SK-N-SH treated with all-trans-retinoic acid at 6 μM for 48 hours (cell line): ENCODE measurements around the gene GPNMB.

Experiments used
- ATAC-seq: fragments of 200-7000 bp; cut with Tn5 transposase; 3 replicates; pipeline ENCODE4 v1.9.1; 2020; ENCODE audit warnings: mild to moderate bottlenecking, moderate library complexity
- ARNTL ChIP-seq: fragments of 450-650 bp; formaldehyde crosslinking; IDR thresholded peaks from 2 replicates; pipeline ENCODE4 v1.5.0; 2020; ENCODE audit warnings: low read depth, mild to moderate bottlenecking, moderate library complexity, borderline replicate concordance
- CSDC2 ChIP-seq: fragments of 250-450 bp; sonication (Bioruptor Pico); IDR thresholded peaks from 2 replicates; pipeline ENCODE4 v1.5.0; 2020; ENCODE audit warnings: mild to moderate bottlenecking, moderate library complexity
- ESRRG ChIP-seq: fragments of 250-450 bp; sonication (Bioruptor Pico); IDR thresholded peaks from 2 replicates; pipeline ENCODE4 v1.6.1; 2021; ENCODE audit warnings: mild to moderate bottlenecking
- GLIS3 ChIP-seq: fragments of 250-450 bp; sonication (Bioruptor Pico); IDR thresholded peaks from 2 replicates; pipeline ENCODE4 v1.5.0; 2020; ENCODE audit warnings: mild to moderate bottlenecking, moderate library complexity
- ISL1 ChIP-seq: fragments of 250-450 bp; sonication (Bioruptor Pico); IDR thresholded peaks from 2 replicates; pipeline ENCODE4 v2.1.2; 2022; ENCODE audit warnings: mild to moderate bottlenecking, moderate library complexity
- OSR1 ChIP-seq: fragments of 250-450 bp; sonication (Bioruptor Pico); IDR thresholded peaks from 2 replicates; pipeline ENCODE4 v1.8.0; 2022; ENCODE audit warnings: moderate library complexity, mild to moderate bottlenecking, inconsistent platforms
- PPARA ChIP-seq: fragments of 250-450 bp; sonication (Bioruptor Pico); IDR thresholded peaks from 2 replicates; pipeline ENCODE4 v1.5.0; 2020; ENCODE audit warnings: mild to moderate bottlenecking, borderline replicate concordance
- RARB ChIP-seq: fragments of 250-450 bp; sonication (Bioruptor Pico); IDR thresholded peaks from 2 replicates; pipeline ENCODE4 v1.8.0; 2021; ENCODE audit warnings: mild to moderate bottlenecking, moderate library complexity
- TCF4 ChIP-seq: fragments of 250-450 bp; sonication (Bioruptor Pico); IDR thresholded peaks from 2 replicates; pipeline ENCODE4 v1.8.0; 2021; ENCODE audit warnings: mild to moderate bottlenecking, moderate library complexity, borderline replicate concordance
- TOX ChIP-seq: fragments of 250-450 bp; sonication (Bioruptor Pico); IDR thresholded peaks from 2 replicates; pipeline ENCODE4 v1.8.0; 2021; ENCODE audit warnings: mild to moderate bottlenecking, moderate library complexity, borderline replicate concordance
- ZC3H10 ChIP-seq: fragments of 250-450 bp; sonication (Bioruptor Pico); IDR thresholded peaks from 2 replicates; pipeline ENCODE4 v1.5.1; 2021; ENCODE audit warnings: mild to moderate bottlenecking, moderate library complexity
- ZFP3 ChIP-seq: fragments of 250-450 bp; sonication (Bioruptor Pico); IDR thresholded peaks from 2 replicates; pipeline ENCODE4 v1.5.0; 2020; ENCODE audit warnings: mild to moderate bottlenecking, moderate library complexity
- ZFP30 ChIP-seq: fragments of 450-650 bp; formaldehyde crosslinking; IDR thresholded peaks from 2 replicates; pipeline ENCODE4 v1.5.0; 2022; ENCODE audit warnings: mild to moderate bottlenecking, moderate library complexity
- ZNF565 ChIP-seq: fragments of 450-650 bp; formaldehyde crosslinking; conservative IDR thresholded peaks from 2 replicates; pipeline ENCODE4 v1.5.0; 2020; ENCODE audit warnings: low read depth, mild to moderate bottlenecking, moderate library complexity
- ZNF70 ChIP-seq: fragments of 450-650 bp; formaldehyde crosslinking; IDR thresholded peaks from 2 replicates; pipeline ENCODE4 v1.5.0; 2020; ENCODE audit warnings: mild to moderate bottlenecking, moderate library complexity
- ZNF8 ChIP-seq: fragments of 450-650 bp; formaldehyde crosslinking; IDR thresholded peaks from 2 replicates; pipeline ENCODE4 v1.5.0; 2020; ENCODE audit warnings: mild to moderate bottlenecking, moderate library complexity
- TF ChIP-seq, protein P1 (sequence below): fragments of 250-450 bp; sonication (Bioruptor Pico); IDR thresholded peaks from 2 replicates; pipeline ENCODE4 v1.5.1; 2020; ENCODE audit warnings: low read depth, mild to moderate bottlenecking, moderate library complexity
- TF ChIP-seq, protein P2 (sequence below): fragments of 250-450 bp; sonication (Bioruptor Pico); IDR thresholded peaks from 2 replicates; pipeline ENCODE4 v1.5.0; 2020; ENCODE audit warnings: mild to moderate bottlenecking, moderate library complexity
- TF ChIP-seq, protein P3 (sequence below): fragments of 250-450 bp; sonication (Bioruptor Pico); IDR thresholded peaks from 2 replicates; pipeline ENCODE4 v1.5.1; 2021; ENCODE audit warnings: mild to moderate bottlenecking, moderate library complexity
- TF ChIP-seq, protein P4 (sequence below): fragments of 250-450 bp; sonication (Bioruptor Pico); IDR thresholded peaks from 2 replicates; pipeline ENCODE4 v1.8.0; 2020; ENCODE audit warnings: mild to moderate bottlenecking, moderate library complexity, borderline replicate concordance

Gene GPNMB

DNA sequence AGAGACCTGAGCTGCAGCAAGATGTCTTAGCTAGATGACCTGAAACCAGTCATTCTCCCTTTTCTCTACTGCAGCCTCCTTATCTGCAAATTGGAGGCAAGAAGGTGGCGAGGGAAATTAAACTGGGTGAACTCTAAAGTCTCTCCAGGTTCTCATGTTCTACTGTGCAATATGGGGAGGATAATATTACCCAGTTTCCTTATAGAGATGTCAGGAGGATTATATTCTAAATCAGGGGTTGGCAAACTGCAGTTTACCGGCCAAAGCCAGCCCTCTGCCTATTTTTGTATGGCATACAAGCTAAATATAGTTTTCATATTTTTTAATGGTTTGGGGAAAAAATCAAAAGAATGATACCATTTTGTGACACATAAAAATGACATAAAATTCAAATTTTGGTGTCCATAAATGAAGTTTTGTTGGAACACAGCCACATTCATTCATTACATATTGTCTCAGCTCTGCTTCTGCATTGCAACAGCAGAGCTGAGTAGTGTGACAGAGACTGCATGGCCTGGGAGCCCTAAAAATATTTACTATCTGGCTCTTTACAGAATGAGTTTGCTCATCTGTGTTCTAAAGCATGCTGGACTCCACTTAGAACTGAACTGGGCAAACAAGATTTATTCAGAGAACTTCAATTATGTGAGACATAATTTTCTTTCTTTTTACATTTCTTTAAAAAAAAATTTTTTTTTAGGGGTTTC, 33.4 kb downstream of the GPNMB start:
- TF ChIP-seq TOX (CRISPR knock-in tag) (no peak), ZNF8 (CRISPR knock-in tag) (no peak), RARB (CRISPR knock-in tag) (no peak), ZNF565 (no peak), CSDC2 (CRISPR knock-in tag) (no peak), GLIS3 (no peak), ESRRG (CRISPR knock-in tag) (no peak), ISL1 (no peak), PPARA (CRISPR knock-in tag) (no peak), OSR1 (CRISPR knock-in tag) (no peak), ZFP30 (CRISPR knock-in tag) (no peak), ZC3H10 (CRISPR knock-in tag) (no peak), TCF4 (CRISPR knock-in tag) (no peak), ZNF70 (no peak)
- TF ChIP-seq, protein P1, sequence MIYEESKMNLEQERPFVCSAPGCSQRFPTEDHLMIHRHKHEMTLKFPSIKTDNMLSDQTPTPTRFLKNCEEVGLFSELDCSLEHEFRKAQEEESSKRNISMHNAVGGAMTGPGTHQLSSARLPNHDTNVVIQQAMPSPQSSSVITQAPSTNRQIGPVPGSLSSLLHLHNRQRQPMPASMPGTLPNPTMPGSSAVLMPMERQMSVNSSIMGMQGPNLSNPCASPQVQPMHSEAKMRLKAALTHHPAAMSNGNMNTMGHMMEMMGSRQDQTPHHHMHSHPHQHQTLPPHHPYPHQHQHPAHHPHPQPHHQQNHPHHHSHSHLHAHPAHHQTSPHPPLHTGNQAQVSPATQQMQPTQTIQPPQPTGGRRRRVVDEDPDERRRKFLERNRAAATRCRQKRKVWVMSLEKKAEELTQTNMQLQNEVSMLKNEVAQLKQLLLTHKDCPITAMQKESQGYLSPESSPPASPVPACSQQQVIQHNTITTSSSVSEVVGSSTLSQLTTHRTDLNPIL (CRISPR knock-in tag), result no peak
- TF ChIP-seq, protein P2, sequence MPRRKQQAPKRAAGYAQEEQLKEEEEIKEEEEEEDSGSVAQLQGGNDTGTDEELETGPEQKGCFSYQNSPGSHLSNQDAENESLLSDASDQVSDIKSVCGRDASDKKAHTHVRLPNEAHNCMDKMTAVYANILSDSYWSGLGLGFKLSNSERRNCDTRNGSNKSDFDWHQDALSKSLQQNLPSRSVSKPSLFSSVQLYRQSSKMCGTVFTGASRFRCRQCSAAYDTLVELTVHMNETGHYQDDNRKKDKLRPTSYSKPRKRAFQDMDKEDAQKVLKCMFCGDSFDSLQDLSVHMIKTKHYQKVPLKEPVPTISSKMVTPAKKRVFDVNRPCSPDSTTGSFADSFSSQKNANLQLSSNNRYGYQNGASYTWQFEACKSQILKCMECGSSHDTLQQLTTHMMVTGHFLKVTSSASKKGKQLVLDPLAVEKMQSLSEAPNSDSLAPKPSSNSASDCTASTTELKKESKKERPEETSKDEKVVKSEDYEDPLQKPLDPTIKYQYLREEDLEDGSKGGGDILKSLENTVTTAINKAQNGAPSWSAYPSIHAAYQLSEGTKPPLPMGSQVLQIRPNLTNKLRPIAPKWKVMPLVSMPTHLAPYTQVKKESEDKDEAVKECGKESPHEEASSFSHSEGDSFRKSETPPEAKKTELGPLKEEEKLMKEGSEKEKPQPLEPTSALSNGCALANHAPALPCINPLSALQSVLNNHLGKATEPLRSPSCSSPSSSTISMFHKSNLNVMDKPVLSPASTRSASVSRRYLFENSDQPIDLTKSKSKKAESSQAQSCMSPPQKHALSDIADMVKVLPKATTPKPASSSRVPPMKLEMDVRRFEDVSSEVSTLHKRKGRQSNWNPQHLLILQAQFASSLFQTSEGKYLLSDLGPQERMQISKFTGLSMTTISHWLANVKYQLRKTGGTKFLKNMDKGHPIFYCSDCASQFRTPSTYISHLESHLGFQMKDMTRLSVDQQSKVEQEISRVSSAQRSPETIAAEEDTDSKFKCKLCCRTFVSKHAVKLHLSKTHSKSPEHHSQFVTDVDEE (CRISPR knock-in tag), result no peak
- TF ChIP-seq, protein P3, sequence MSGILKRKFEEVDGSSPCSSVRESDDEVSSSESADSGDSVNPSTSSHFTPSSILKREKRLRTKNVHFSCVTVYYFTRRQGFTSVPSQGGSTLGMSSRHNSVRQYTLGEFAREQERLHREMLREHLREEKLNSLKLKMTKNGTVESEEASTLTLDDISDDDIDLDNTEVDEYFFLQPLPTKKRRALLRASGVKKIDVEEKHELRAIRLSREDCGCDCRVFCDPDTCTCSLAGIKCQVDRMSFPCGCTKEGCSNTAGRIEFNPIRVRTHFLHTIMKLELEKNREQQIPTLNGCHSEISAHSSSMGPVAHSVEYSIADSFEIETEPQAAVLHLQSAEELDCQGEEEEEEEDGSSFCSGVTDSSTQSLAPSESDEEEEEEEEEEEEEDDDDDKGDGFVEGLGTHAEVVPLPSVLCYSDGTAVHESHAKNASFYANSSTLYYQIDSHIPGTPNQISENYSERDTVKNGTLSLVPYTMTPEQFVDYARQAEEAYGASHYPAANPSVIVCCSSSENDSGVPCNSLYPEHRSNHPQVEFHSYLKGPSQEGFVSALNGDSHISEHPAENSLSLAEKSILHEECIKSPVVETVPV, result no peak
- TF ChIP-seq, protein P4, sequence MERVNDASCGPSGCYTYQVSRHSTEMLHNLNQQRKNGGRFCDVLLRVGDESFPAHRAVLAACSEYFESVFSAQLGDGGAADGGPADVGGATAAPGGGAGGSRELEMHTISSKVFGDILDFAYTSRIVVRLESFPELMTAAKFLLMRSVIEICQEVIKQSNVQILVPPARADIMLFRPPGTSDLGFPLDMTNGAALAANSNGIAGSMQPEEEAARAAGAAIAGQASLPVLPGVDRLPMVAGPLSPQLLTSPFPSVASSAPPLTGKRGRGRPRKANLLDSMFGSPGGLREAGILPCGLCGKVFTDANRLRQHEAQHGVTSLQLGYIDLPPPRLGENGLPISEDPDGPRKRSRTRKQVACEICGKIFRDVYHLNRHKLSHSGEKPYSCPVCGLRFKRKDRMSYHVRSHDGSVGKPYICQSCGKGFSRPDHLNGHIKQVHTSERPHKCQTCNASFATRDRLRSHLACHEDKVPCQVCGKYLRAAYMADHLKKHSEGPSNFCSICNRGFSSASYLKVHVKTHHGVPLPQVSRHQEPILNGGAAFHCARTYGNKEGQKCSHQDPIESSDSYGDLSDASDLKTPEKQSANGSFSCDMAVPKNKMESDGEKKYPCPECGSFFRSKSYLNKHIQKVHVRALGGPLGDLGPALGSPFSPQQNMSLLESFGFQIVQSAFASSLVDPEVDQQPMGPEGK, result no peak
- no peak for ATAC-seq

DNA sequence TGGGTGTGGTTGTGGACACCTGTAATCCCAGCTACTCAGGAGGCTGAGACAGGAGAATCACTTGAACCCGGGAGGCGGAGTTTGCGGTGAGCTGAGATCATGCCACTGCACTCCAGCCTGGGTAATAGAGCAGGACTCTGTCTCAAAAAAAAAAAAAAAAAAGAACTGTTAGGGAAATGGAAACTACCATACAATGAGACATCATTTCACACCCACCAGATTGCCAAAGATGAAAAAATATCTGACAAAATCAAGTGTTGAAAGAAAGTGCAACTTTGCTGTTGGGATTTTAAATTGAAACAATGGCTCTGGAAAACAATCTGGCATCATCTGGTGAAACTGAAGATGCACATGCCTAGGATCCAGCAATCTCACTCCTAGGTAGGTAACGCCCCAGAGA, 36.5 kb downstream of the GPNMB start:
- ATAC-seq, result no peak
- TF ChIP-seq, protein P2 (CRISPR knock-in tag), result no peak
- TF ChIP-seq ZNF70, result no peak
- no peak for TF ChIP-seq ARNTL (CRISPR knock-in tag)
- TF ChIP-seq GLIS3, result no peak
- TF ChIP-seq ZFP3 (CRISPR knock-in tag), result no peak
- TF ChIP-seq, protein P1 (CRISPR knock-in tag), result no peak
- no peak for TF ChIP-seq TOX (CRISPR knock-in tag)
- TF ChIP-seq CSDC2 (CRISPR knock-in tag), result no peak
- no peak for TF ChIP-seq OSR1 (CRISPR knock-in tag)
